ENCODE data around the gene PTPRC. TPM values are rescaled to one million over a fixed set of nuclear protein-coding genes. Genes with fewer than 3 reads are reported as not detected.

PTPRC gene
- total RNA-seq, 1 experiment from 2014 or later = 1.4 TPM

DNA sequence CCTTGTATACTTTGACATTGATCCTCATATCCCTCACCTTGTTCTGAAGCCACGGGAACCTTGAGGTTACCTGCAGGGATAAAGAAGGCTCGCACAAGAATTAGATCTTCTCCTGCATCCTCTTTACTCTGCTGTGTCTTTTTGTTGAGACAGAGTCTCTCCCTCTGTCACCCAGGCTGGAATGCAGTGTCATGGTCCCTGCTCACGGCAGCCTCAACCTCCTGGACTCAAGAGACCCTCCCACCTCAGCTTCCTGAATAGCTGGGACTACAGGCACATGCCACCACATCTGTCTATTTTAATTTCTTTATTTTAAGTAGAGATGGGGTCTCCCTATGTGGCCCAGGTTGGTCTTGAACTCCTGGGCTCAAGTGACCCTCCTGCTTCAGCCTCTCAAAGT, 134.7 kb downstream of the PTPRC start:
- no TSS peak for BruUV-seq (replicated peaks)
- Histone ChIP-seq H3K4me3 (ENCODE audit: low read depth in 2 of 2, low read length in 2 of 2) (no peak overlapping the region), H3K27ac (ENCODE audit: low read length) (no peak overlapping the region), H3K9me3 (ENCODE audit: control insufficient read depth, insufficient read depth, low read depth, low read length) (no peaks in the 10 kb centered on the region), H3K4me1 (ENCODE audit: control insufficient read depth, insufficient read depth, low read length) (no peaks in the 10 kb centered on the region), H3K27me3 (ENCODE audit: control insufficient read depth, insufficient read depth, low read length) (no peaks in the 10 kb centered on the region), H3K36me3 (ENCODE audit: control insufficient read depth, insufficient read depth, low read length) (no peaks in the 10 kb centered on the region)
- TF ChIP-seq, protein P1, sequence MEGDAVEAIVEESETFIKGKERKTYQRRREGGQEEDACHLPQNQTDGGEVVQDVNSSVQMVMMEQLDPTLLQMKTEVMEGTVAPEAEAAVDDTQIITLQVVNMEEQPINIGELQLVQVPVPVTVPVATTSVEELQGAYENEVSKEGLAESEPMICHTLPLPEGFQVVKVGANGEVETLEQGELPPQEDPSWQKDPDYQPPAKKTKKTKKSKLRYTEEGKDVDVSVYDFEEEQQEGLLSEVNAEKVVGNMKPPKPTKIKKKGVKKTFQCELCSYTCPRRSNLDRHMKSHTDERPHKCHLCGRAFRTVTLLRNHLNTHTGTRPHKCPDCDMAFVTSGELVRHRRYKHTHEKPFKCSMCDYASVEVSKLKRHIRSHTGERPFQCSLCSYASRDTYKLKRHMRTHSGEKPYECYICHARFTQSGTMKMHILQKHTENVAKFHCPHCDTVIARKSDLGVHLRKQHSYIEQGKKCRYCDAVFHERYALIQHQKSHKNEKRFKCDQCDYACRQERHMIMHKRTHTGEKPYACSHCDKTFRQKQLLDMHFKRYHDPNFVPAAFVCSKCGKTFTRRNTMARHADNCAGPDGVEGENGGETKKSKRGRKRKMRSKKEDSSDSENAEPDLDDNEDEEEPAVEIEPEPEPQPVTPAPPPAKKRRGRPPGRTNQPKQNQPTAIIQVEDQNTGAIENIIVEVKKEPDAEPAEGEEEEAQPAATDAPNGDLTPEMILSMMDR (IDR thresholded peaks at IDR 0.05) = no peak
- no peak for TF ChIP-seq SIN3A (IDR thresholded peaks at IDR 0.05; ENCODE audit: borderline replicate concordance, insufficient read depth, low read depth, low read length)
- TF ChIP-seq TCF7L2 (IDR thresholded peaks at IDR 0.05; ENCODE audit: low read depth, low read length) = no peak
- TF ChIP-seq POLR2AphosphoS5 (IDR thresholded peaks at IDR 0.05; ENCODE audit: low read depth, low read length) = no peak
- TF ChIP-seq, protein P2, sequence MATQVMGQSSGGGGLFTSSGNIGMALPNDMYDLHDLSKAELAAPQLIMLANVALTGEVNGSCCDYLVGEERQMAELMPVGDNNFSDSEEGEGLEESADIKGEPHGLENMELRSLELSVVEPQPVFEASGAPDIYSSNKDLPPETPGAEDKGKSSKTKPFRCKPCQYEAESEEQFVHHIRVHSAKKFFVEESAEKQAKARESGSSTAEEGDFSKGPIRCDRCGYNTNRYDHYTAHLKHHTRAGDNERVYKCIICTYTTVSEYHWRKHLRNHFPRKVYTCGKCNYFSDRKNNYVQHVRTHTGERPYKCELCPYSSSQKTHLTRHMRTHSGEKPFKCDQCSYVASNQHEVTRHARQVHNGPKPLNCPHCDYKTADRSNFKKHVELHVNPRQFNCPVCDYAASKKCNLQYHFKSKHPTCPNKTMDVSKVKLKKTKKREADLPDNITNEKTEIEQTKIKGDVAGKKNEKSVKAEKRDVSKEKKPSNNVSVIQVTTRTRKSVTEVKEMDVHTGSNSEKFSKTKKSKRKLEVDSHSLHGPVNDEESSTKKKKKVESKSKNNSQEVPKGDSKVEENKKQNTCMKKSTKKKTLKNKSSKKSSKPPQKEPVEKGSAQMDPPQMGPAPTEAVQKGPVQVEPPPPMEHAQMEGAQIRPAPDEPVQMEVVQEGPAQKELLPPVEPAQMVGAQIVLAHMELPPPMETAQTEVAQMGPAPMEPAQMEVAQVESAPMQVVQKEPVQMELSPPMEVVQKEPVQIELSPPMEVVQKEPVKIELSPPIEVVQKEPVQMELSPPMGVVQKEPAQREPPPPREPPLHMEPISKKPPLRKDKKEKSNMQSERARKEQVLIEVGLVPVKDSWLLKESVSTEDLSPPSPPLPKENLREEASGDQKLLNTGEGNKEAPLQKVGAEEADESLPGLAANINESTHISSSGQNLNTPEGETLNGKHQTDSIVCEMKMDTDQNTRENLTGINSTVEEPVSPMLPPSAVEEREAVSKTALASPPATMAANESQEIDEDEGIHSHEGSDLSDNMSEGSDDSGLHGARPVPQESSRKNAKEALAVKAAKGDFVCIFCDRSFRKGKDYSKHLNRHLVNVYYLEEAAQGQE (IDR thresholded peaks at IDR 0.05; ENCODE audit: insufficient read depth in 1 of 2, low read depth in 2 of 2, low read length in 1 of 2) = no peak
- intact Hi-C loops (cut with micrococcal nuclease; ENCODE audit: unreplicated experiment) (loop anchor here (5.0 kb wide), 3 partner anchors 164 to 779 kb away; no protein-coding TSS in a partner anchor), in situ Hi-C loops (cut with HindIII; ENCODE audit: low pct_unique_long_range_greater_than_20kb, low sequenced_read_pairs) (no loop called here)
- CTCF ChIA-PET = no interaction called here
- POLR2A ChIA-PET = no interaction called here
- no peak for ATAC-seq
- no peak for DNase-seq (ENCODE audit: low read depth, low spot score)

DNA sequence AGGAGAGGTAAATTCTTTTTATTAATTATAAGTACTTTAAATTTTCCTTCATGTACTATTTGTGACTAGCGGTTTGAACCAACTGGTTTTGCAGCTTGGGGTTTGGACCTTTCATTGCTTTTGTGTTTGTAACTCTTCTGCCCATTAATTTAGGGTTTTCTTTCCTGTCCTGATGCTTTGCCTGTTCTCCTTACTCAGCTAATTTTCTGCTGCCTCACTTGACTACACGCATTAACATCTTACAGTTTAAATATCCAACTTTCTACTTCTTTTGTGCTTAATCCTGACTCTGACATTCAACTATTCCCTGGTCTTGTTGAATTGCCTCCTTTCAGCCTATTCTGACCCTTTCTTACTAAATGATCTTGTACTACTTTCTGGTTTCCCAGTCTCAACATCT, 135.6 kb downstream of the PTPRC start:
- ChIA-PET POLR2A (no interaction called here), CTCF (interaction anchor here (0.5 kb wide), 1 partner anchor 119 kb away, joined by 4 read pairs; no protein-coding TSS in a partner anchor)
- ATAC-seq = no peak
- TF ChIP-seq, protein P1 (IDR thresholded peaks at IDR 0.05) = no peak
- no peak for TF ChIP-seq SIN3A (IDR thresholded peaks at IDR 0.05; ENCODE audit: borderline replicate concordance, insufficient read depth, low read depth, low read length)
- TF ChIP-seq POLR2AphosphoS5 (IDR thresholded peaks at IDR 0.05; ENCODE audit: low read depth, low read length) = no peak
- TF ChIP-seq TCF7L2 (IDR thresholded peaks at IDR 0.05; ENCODE audit: low read depth, low read length) = no peak
- TF ChIP-seq, protein P2 (IDR thresholded peaks at IDR 0.05; ENCODE audit: insufficient read depth in 1 of 2, low read depth in 2 of 2, low read length in 1 of 2) = no peak
- in situ Hi-C loops (cut with HindIII; ENCODE audit: low pct_unique_long_range_greater_than_20kb, low sequenced_read_pairs) = no loop called here
- intact Hi-C loops (cut with micrococcal nuclease; ENCODE audit: unreplicated experiment) = loop anchor here (5.0 kb wide), 3 partner anchors 163 to 778 kb away; no protein-coding TSS in a partner anchor
- H3K9me3 ChIP-seq (ENCODE audit: control insufficient read depth, insufficient read depth, low read depth, low read length) = no peaks in the 10 kb centered on the region
- no peak overlapping the region for H3K27ac ChIP-seq (ENCODE audit: low read length)
- DNase-seq (ENCODE audit: low read depth, low spot score) = no peak
- no peak overlapping the region for H3K4me3 ChIP-seq (ENCODE audit: low read depth in 2 of 2, low read length in 2 of 2)
- no peaks in the 10 kb centered on the region for H3K36me3 ChIP-seq (ENCODE audit: control insufficient read depth, insufficient read depth, low read length)
- BruUV-seq (replicated peaks) = no TSS peak
- no peaks in the 10 kb centered on the region for H3K4me1 ChIP-seq (ENCODE audit: control insufficient read depth, insufficient read depth, low read length)
- no peaks in the 10 kb centered on the region for H3K27me3 ChIP-seq (ENCODE audit: control insufficient read depth, insufficient read depth, low read length)
